HepG2 (cell line): ENCODE results near the gene HLCS. TPM values are rescaled to one million over a fixed set of nuclear protein-coding genes. Genes with fewer than 3 reads are reported as not detected.

Experiments
- HMG20B ChIP-seq: conservative IDR thresholded peaks from 2 replicates; pipeline ENCODE4 v1.6.1; 2016; ENCODE audit warnings: missing genetic modification reagents, missing compliant biosample characterization
- MTF2 ChIP-seq: sonication (generic); formaldehyde crosslinking; IDR thresholded peaks from 2 replicates; pipeline ENCODE4 v1.5.0; 2020; ENCODE audit warnings: missing genetic modification reagents, borderline replicate concordance
- PHB2 ChIP-seq: fragments of 450-650 bp; IDR thresholded peaks from 2 replicates; pipeline ENCODE4 v1.6.1; 2018; ENCODE audit not compliant: partially characterized antibody
- ZFP62 ChIP-seq: sonication (generic); formaldehyde crosslinking; IDR thresholded peaks from 2 replicates; pipeline ENCODE4 v1.4.0; 2020; ENCODE audit warnings: missing genetic modification reagents
- ZKSCAN1 ChIP-seq: fragments of 150-350 bp; IDR thresholded peaks from 2 replicates; pipeline ENCODE4 v1.6.1; 2014; ENCODE audit warnings: low read length
- ZNF777 ChIP-seq: sonication (generic); formaldehyde crosslinking; IDR thresholded peaks from 2 replicates; pipeline ENCODE4 v1.4.0; 2020; ENCODE audit warnings: missing genetic modification reagents
- polyA plus RNA-seq, 8 experiments: library from polyadenylated mRNA; depleted of rRNA in 3 of 8; stranded (reverse) in 7 of 8; unstranded in 1 of 8; fragments of >200 nt; fragmentation: Illumina TruSeq in 4 of 8; extraction: Trizol in 4 of 8; gene quantifications; 2 replicates each; pipeline versions ENCODE4 v1.2.1 to v1.2.3, GENCODE V29; 2011 to 2016; ENCODE audit warnings: low read depth in 4 of 8, missing spikeins in 1 of 8, mixed read lengths in 1 of 8; ENCODE audit not compliant: insufficient read depth in 1 of 8
- small RNA-seq, 3 experiments: library from RNA; depleted of rRNA; stranded (forward); fragments of <200 nt; gene quantifications; one replicate each; pipeline ENCODE3, GENCODE V24; 2012; ENCODE audit warnings: low read depth in 2 of 3, low replicate concordance in 1 of 3; ENCODE audit not compliant: insufficient read length in 3 of 3, insufficient read depth in 2 of 3
- total RNA-seq, 5 experiments: library from RNA; depleted of rRNA; stranded (reverse); fragments of >200 nt; fragmentation: Illumina TruSeq; extraction: Trizol; gene quantifications; 2 replicates each; pipeline ENCODE4 v1.2.3, GENCODE V29; 2016; ENCODE audit warnings: low read depth in 1 of 5
- TF ChIP-seq, protein P1 (sequence below): sonication (generic); formaldehyde crosslinking; IDR thresholded peaks from 2 replicates; pipeline ENCODE4 v1.8.0; 2022; ENCODE audit warnings: missing genetic modification reagents, mild to moderate bottlenecking, moderate library complexity, borderline replicate concordance
- TF ChIP-seq, protein P2 (sequence below): sonication (generic); formaldehyde crosslinking; conservative IDR thresholded peaks from 2 replicates; pipeline ENCODE4 v1.4.0; 2020; ENCODE audit warnings: missing genetic modification reagents
- TF ChIP-seq, protein P3 (sequence below): sonication (generic); formaldehyde crosslinking; IDR thresholded peaks from 2 replicates; pipeline ENCODE4 v1.4.0; 2020; ENCODE audit warnings: missing genetic modification reagents, borderline replicate concordance
- TF ChIP-seq, protein P4 (sequence below): sonication (generic); formaldehyde crosslinking; IDR thresholded peaks from 2 replicates; pipeline ENCODE4 v1.8.0; 2022; ENCODE audit warnings: low read depth, missing genetic modification reagents

The HLCS gene
- total and polyA plus RNA-seq, 2 of the 13 experiments (the other 11 are each of a cell fraction or from before 2014, with no cell fraction given), result 7.9 to 12.3 TPM

DNA sequence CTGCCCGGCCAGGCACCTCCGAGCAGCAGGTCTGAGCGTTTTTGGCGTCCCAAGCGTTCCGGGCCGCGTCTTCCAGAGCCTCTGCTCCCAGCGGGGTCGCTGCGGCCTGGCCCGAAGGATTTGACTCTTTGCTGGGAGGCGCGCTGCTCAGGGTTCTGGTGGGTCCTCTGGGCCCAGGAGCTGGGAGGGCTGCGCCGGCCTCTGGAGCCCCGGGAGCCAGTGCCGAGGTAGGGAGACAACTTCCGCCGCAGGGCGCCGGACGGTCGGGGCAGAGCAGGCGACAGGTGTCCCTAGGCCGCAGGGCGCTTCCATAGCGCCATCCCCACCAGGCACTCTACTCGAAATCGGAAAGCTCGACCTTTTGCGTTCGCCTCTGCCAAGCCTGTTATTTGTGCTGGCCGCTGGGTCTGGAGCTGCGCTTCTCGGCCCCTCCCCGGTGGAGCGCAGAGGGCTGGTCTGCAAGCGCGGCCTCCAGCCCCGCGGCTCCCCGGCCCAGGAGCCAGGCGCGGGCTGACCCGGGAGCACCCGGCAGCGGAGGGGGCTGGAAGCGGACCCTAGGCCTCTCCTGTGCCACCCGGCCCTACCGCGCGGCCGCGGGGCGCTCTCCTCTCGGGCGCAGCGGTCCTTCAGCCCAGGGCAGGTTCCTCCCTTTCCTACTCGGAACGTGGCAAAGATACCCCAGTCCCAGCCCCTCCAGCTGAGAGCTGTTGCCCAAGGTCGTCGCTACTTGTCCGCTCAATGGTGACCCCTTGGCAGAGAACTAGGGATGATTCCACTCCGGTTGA, 265.3 kb downstream of the HLCS start (continued):
- TF ChIP-seq, protein P1, sequence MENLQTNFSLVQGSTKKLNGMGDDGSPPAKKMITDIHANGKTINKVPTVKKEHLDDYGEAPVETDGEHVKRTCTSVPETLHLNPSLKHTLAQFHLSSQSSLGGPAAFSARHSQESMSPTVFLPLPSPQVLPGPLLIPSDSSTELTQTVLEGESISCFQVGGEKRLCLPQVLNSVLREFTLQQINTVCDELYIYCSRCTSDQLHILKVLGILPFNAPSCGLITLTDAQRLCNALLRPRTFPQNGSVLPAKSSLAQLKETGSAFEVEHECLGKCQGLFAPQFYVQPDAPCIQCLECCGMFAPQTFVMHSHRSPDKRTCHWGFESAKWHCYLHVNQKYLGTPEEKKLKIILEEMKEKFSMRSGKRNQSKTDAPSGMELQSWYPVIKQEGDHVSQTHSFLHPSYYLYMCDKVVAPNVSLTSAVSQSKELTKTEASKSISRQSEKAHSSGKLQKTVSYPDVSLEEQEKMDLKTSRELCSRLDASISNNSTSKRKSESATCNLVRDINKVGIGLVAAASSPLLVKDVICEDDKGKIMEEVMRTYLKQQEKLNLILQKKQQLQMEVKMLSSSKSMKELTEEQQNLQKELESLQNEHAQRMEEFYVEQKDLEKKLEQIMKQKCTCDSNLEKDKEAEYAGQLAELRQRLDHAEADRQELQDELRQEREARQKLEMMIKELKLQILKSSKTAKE (CRISPR knock-in tag), result no peak
- TF ChIP-seq ZNF777 (CRISPR knock-in tag), result peak; percentile 62; the same call in 1 of the 2 replicates
- TF ChIP-seq, protein P2, sequence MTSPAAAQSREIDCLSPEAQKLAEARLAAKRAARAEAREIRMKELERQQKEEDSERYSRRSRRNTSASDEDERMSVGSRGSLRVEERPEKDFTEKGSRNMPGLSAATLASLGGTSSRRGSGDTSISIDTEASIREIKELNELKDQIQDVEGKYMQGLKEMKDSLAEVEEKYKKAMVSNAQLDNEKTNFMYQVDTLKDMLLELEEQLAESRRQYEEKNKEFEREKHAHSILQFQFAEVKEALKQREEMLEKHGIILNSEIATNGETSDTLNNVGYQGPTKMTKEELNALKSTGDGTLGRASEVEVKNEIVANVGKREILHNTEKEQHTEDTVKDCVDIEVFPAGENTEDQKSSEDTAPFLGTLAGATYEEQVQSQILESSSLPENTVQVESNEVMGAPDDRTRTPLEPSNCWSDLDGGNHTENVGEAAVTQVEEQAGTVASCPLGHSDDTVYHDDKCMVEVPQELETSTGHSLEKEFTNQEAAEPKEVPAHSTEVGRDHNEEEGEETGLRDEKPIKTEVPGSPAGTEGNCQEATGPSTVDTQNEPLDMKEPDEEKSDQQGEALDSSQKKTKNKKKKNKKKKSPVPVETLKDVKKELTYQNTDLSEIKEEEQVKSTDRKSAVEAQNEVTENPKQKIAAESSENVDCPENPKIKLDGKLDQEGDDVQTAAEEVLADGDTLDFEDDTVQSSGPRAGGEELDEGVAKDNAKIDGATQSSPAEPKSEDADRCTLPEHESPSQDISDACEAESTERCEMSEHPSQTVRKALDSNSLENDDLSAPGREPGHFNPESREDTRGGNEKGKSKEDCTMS (CRISPR knock-in tag), result no peak
- TF ChIP-seq MTF2 (CRISPR knock-in tag), result no peak
- no peak for TF ChIP-seq HMG20B (CRISPR knock-in tag)
- TF ChIP-seq, protein P3, sequence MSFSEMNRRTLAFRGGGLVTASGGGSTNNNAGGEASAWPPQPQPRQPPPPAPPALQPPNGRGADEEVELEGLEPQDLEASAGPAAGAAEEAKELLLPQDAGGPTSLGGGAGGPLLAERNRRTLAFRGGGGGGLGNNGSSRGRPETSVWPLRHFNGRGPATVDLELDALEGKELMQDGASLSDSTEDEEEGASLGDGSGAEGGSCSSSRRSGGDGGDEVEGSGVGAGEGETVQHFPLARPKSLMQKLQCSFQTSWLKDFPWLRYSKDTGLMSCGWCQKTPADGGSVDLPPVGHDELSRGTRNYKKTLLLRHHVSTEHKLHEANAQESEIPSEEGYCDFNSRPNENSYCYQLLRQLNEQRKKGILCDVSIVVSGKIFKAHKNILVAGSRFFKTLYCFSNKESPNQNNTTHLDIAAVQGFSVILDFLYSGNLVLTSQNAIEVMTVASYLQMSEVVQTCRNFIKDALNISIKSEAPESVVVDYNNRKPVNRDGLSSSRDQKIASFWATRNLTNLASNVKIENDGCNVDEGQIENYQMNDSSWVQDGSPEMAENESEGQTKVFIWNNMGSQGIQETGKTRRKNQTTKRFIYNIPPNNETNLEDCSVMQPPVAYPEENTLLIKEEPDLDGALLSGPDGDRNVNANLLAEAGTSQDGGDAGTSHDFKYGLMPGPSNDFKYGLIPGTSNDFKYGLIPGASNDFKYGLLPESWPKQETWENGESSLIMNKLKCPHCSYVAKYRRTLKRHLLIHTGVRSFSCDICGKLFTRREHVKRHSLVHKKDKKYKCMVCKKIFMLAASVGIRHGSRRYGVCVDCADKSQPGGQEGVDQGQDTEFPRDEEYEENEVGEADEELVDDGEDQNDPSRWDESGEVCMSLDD (CRISPR knock-in tag), result no peak
- no peak for TF ChIP-seq ZKSCAN1
- TF ChIP-seq ZFP62 (CRISPR knock-in tag), result no peak
- no peak for TF ChIP-seq PHB2
- TF ChIP-seq, protein P4, sequence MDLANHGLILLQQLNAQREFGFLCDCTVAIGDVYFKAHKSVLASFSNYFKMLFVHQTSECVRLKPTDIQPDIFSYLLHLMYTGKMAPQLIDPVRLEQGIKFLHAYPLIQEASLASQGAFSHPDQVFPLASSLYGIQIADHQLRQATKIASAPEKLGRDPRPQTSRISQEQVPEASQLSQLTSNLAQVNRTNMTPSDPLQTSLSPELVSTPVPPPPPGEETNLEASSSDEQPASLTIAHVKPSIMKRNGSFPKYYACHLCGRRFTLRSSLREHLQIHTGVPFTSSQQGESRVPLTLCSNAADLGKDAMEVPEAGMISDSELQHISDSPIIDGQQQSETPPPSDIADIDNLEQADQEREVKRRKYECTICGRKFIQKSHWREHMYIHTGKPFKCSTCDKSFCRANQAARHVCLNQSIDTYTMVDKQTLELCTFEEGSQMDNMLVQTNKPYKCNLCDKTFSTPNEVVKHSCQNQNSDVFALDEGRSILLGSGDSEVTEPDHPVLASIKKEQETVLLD, result no peak

Small RNAs within 50 kb of the gene (small RNA-seq; reads per million reads assigned to genes)
- gene RF00019, result 0 reads per million in 3 experiments
- 0 to 0.97 (median 0) reads per million in 3 experiments for gene RNA5SP491

Other genes starting within 250 kb of the HLCS start
- gene RIPPLY3, start 40.0 kb upstream of the HLCS start, total RNA-seq (2016; rRNA removed; fragmentation: Illumina TruSeq; extraction: Trizol), result 0.09 and 0.13 TPM in 2 replicates
- 2.1 and 2.9 TPM in 2 replicates for gene RIPPLY3, start 40.0 kb upstream of the HLCS start, polyA plus RNA-seq (2011; rRNA removed)
- gene PIGP, start 106.4 kb upstream of the HLCS start, total RNA-seq (2016; rRNA removed; fragmentation: Illumina TruSeq; extraction: Trizol), result 13.7 and 14.8 TPM in 2 replicates
- 27.3 and 33.4 TPM in 2 replicates for gene PIGP, start 106.4 kb upstream of the HLCS start, polyA plus RNA-seq (2011; rRNA removed)
- gene TTC3, start 106.6 kb upstream of the HLCS start, total RNA-seq (2016; rRNA removed; fragmentation: Illumina TruSeq; extraction: Trizol), result 108 and 162 TPM in 2 replicates
- 45.8 and 55.7 TPM in 2 replicates for gene TTC3, start 106.6 kb upstream of the HLCS start, polyA plus RNA-seq (2011; rRNA removed)